H1 (cell line): ENCODE data around the gene PRKAB2. TPM values are rescaled to one million over a fixed set of nuclear protein-coding genes. Genes with fewer than 3 reads are reported as not detected.

Experiments used
- CTCF ChIA-PET: fragments of 300-600 bp; sonication (Branson Sonifier 250); formaldehyde crosslinking; loops from one replicate; lab custom pipeline; 2021; ENCODE audit not compliant: partially characterized antibody; lab: Charles Lee
- POLR2A ChIA-PET: fragments of 300-600 bp; sonication (Branson Sonifier 250); formaldehyde crosslinking; loops from one replicate; lab custom pipeline; 2021; ENCODE audit warnings: inconsistent platforms; ENCODE audit not compliant: partially characterized antibody; lab: Charles Lee
- DNase-seq, 2 experiments: peaks; one replicate each; pipeline versions ENCODE4 v3.0.0 to v3.0.0-alpha.2; 2010 to 2022; ENCODE audit warnings: low spot score in 2 of 2, low read depth in 1 of 2, mixed read lengths in 1 of 2
- FAIRE-seq: peaks from 2 replicates; lab custom pipeline; 2011; peaks lifted over from hg19 to GRCh38; lab: Jason Lieb, UNC
- H2AFZ ChIP-seq: 2 replicates; pipeline ENCODE4 v1.8.1; 2012; ENCODE audit warnings: low read length, inconsistent platforms
- H2AK5ac ChIP-seq: 2 replicates; pipeline ENCODE4 v1.6.1; 2013; ENCODE audit warnings: low read depth, low read length
- H2BK120ac ChIP-seq: replicated peaks from 2 replicates; pipeline ENCODE3; 2013; ENCODE audit warnings: low read depth, low read length, inconsistent platforms
- H2BK12ac ChIP-seq: 2 replicates; pipeline ENCODE4 v1.6.1; 2013; ENCODE audit warnings: low read depth, low read length
- H2BK15ac ChIP-seq: 2 replicates; pipeline ENCODE4 v1.6.1; 2013; ENCODE audit warnings: low read length
- H2BK20ac ChIP-seq: 2 replicates; pipeline ENCODE4 v1.6.1; 2013; ENCODE audit warnings: low read length
- H2BK5ac ChIP-seq: 2 replicates; pipeline ENCODE4 v1.6.1; 2013; ENCODE audit warnings: low read depth, low read length
- H3K14ac ChIP-seq: 2 replicates; pipeline ENCODE4 v1.6.1; 2013; ENCODE audit warnings: inconsistent platforms; ENCODE audit not compliant: insufficient read length
- H3K18ac ChIP-seq: 2 replicates; pipeline ENCODE4 v1.6.1; 2013; ENCODE audit warnings: low read length; ENCODE audit errors: extremely low read depth
- H3K23ac ChIP-seq: 2 replicates; pipeline ENCODE4 v1.6.1; 2013; ENCODE audit warnings: inconsistent platforms; ENCODE audit not compliant: insufficient read length
- H3K23me2 ChIP-seq: 2 replicates; pipeline ENCODE4 v1.6.1; 2013; ENCODE audit warnings: low read depth, low read length
- H3K27ac ChIP-seq: 2 replicates; pipeline ENCODE4 v1.6.1; 2011; ENCODE audit warnings: low read depth, low read length, inconsistent platforms
- H3K27me3 ChIP-seq, 4 experiments: replicated peaks in 1 of 4; 1 replicate in 1 of 4; 2 replicates in 3 of 4; pipeline versions ENCODE4 v1.6.1 to v1.8.1; 2011 to 2013; ENCODE audit warnings: low read length in 3 of 4, mild to moderate bottlenecking in 3 of 4, inconsistent platforms in 2 of 4, mixed read lengths in 2 of 4, moderate library complexity in 1 of 4; ENCODE audit not compliant: control insufficient read depth in 3 of 4, insufficient read depth in 3 of 4; ENCODE audit errors: extremely low read depth in 1 of 4
- H3K36me3 ChIP-seq, 4 experiments: 2 replicates each; pipeline versions ENCODE4 v1.6.1 to v1.8.1; 2011 to 2013; ENCODE audit warnings: mild to moderate bottlenecking in 4 of 4, low read length in 3 of 4, moderate library complexity in 2 of 4, control low read depth in 1 of 4, inconsistent platforms in 1 of 4; ENCODE audit not compliant: insufficient read depth in 4 of 4, control insufficient read depth in 2 of 4
- H3K4ac ChIP-seq: replicated peaks from 2 replicates; pipeline ENCODE3; 2013; ENCODE audit warnings: low read length, low read depth, mixed read lengths, inconsistent platforms; ENCODE audit not compliant: insufficient read length
- H3K4me1 ChIP-seq, 4 experiments: replicated peaks in 1 of 4; 1 replicate in 1 of 4; 2 replicates in 3 of 4; pipeline versions ENCODE4 v1.6.1 to v1.8.1; 2011 to 2013; ENCODE audit warnings: low read length in 3 of 4, inconsistent platforms in 2 of 4, mixed read lengths in 1 of 4; ENCODE audit not compliant: insufficient read depth in 4 of 4, control insufficient read depth in 3 of 4
- H3K4me2 ChIP-seq, 2 experiments: 2 replicates each; pipeline versions ENCODE4 v1.6.1 to v1.8.1; 2011 to 2013; ENCODE audit warnings: low read depth in 2 of 2, low read length in 2 of 2, control low read depth in 1 of 2, inconsistent platforms in 1 of 2, mild to moderate bottlenecking in 1 of 2; ENCODE audit not compliant: insufficient read depth in 1 of 2
- H3K4me3 ChIP-seq, 4 experiments: fragments of 200-600, 300-600 bp in 1 of 4; sonication (generic), shearing (Covaris generic), sonication (Bioruptor Twin) in 1 of 4; 2 replicates each; pipeline versions ENCODE4 v1.5.1 to v1.8.1; 2011 to 2016; ENCODE audit warnings: low read length in 4 of 4, low read depth in 3 of 4, control low read depth in 2 of 4, inconsistent platforms in 2 of 4, mild to moderate bottlenecking in 2 of 4, mixed read lengths in 1 of 4, moderate library complexity in 1 of 4; ENCODE audit not compliant: insufficient read depth in 2 of 4; ENCODE audit errors: extremely low read depth in 1 of 4
- H3K56ac ChIP-seq: replicated peaks from 2 replicates; pipeline ENCODE3; 2013; ENCODE audit warnings: low read depth, mild to moderate bottlenecking, mixed read lengths, low read length, inconsistent platforms; ENCODE audit not compliant: insufficient read length
- H3K79me1 ChIP-seq: 2 replicates; pipeline ENCODE4 v1.6.1; 2013; ENCODE audit warnings: low read depth, low read length, control low read depth
- H3K79me2 ChIP-seq, 2 experiments: 2 replicates each; pipeline versions ENCODE4 v1.6.1 to v1.8.1; 2012 to 2013; ENCODE audit warnings: low read length in 2 of 2, mild to moderate bottlenecking in 2 of 2, inconsistent platforms in 1 of 2; ENCODE audit not compliant: insufficient read depth in 2 of 2, control insufficient read depth in 1 of 2
- H3K9ac ChIP-seq, 4 experiments: replicated peaks in 1 of 4; 1 replicate in 1 of 4; 2 replicates in 3 of 4; pipeline versions ENCODE4 v1.6.1 to v1.8.1; 2011 to 2013; ENCODE audit warnings: low read depth in 3 of 4, low read length in 3 of 4, control low read depth in 2 of 4, mild to moderate bottlenecking in 2 of 4, moderate library complexity in 2 of 4, inconsistent platforms in 1 of 4; ENCODE audit errors: extremely low read depth in 1 of 4
- H3K9me3 ChIP-seq, 2 experiments: 2 replicates each; pipeline versions ENCODE4 v1.6.1 to v1.8.1; 2012 to 2013; ENCODE audit warnings: mild to moderate bottlenecking in 2 of 2, moderate library complexity in 2 of 2, control low read depth in 1 of 2, inconsistent platforms in 1 of 2, low read depth in 1 of 2, low read length in 1 of 2, mixed read lengths in 1 of 2; ENCODE audit not compliant: insufficient read depth in 2 of 2
- H4K20me1 ChIP-seq, 2 experiments: replicated peaks in 1 of 2; 2 replicates each; pipeline versions ENCODE3 to v1.8.1; 2011 to 2013; ENCODE audit warnings: inconsistent platforms in 2 of 2, low read length in 2 of 2, mild to moderate bottlenecking in 1 of 2; ENCODE audit not compliant: insufficient read depth in 2 of 2, control insufficient read depth in 1 of 2
- H4K5ac ChIP-seq: 2 replicates; pipeline ENCODE4 v1.6.1; 2013; ENCODE audit warnings: low read length, low read depth, mixed read lengths, inconsistent platforms; ENCODE audit not compliant: insufficient read length
- H4K8ac ChIP-seq: 2 replicates; pipeline ENCODE4 v1.8.0; 2013; ENCODE audit warnings: mild to moderate bottlenecking, moderate library complexity, low read length, inconsistent platforms; ENCODE audit not compliant: insufficient read depth; ENCODE audit errors: extremely low read depth
- H4K91ac ChIP-seq: replicated peaks from 2 replicates; pipeline ENCODE3; 2013; ENCODE audit warnings: low read length, mixed read lengths, inconsistent platforms; ENCODE audit not compliant: insufficient read length
- CBX8 ChIP-seq: fragments of 300-800, 300-1000 bp; sonication (generic); IDR thresholded peaks from 2 replicates; pipeline ENCODE4 v1.7.1; 2016; ENCODE audit warnings: low read depth, low read length, borderline replicate concordance
- CHD2 ChIP-seq: IDR thresholded peaks from 2 replicates; pipeline ENCODE4 v1.6.1; 2012; ENCODE audit warnings: low read length, improper control_type of control experiment
- RFX5 ChIP-seq: IDR thresholded peaks from 2 replicates; pipeline ENCODE4 v1.6.1; 2011; ENCODE audit warnings: low read depth, low read length, improper control_type of control experiment, borderline replicate concordance
- RNF2 ChIP-seq: fragments of 200-900, 300-1000 bp; sonication (generic); IDR thresholded peaks from 2 replicates; pipeline ENCODE4 v1.7.1; 2016; ENCODE audit warnings: borderline replicate concordance, low read depth, mild to moderate bottlenecking, antibody characterized with exemption, low read length; ENCODE audit not compliant: poor library complexity, severe bottlenecking; ENCODE audit errors: missing control alignments
- SIN3A ChIP-seq, 2 experiments: IDR thresholded peaks in 1 of 2; conservative IDR thresholded peaks in 1 of 2; 2 replicates each; pipeline ENCODE4 v1.6.1; 2011 to 2012; ENCODE audit warnings: low read length in 2 of 2, improper control_type of control experiment in 1 of 2, low read depth in 1 of 2, mild to moderate bottlenecking in 1 of 2
- TCF12 ChIP-seq: IDR thresholded peaks from 2 replicates; pipeline ENCODE4 v1.6.1; 2011; ENCODE audit warnings: low read depth, mild to moderate bottlenecking, low read length
- USF2 ChIP-seq: IDR thresholded peaks from 2 replicates; pipeline ENCODE4 v1.6.1; 2011; ENCODE audit warnings: low read length, improper control_type of control experiment
- WGBS, 2 experiments: shearing (Covaris generic) in 1 of 2; methylation state at CpG; one replicate each; pipeline versions ENCODE4 v1.1.6 to v1.1.7; 2013 to 2015; ENCODE audit warnings: low lambda C conversion rate in 2 of 2, mixed read lengths in 2 of 2, inconsistent platforms in 1 of 2, low coverage in 1 of 2, missing lambda C conversion rate in 1 of 2; ENCODE audit not compliant: insufficient replicate concordance in 2 of 2, insufficient coverage in 1 of 2, insufficient read length in 1 of 2; ENCODE audit errors: extremely low coverage in 1 of 2, missing lambda C conversion rate in 1 of 2; 5-methylcytosine and 5-hydroxymethylcytosine counted together
- polyA plus RNA-seq, 7 experiments: library from polyadenylated mRNA; depleted of rRNA in 3 of 7; stranded (reverse) in 5 of 7; unstranded in 2 of 7; fragments of >200 nt in 5 of 7; fragments of 200-250 nt in 2 of 7; gene quantifications; 1 replicate in 5 of 7; 2 replicates in 1 of 7; 4 replicates in 1 of 7; pipeline versions ENCODE4 v1.2.1 to v1.2.3, GENCODE V29; 2011 to 2013; ENCODE audit warnings: missing spikeins in 2 of 7, mixed read lengths in 2 of 7
- total RNA-seq: library from RNA; stranded (reverse); fragmentation: NEBNext Ultra II Directional; extraction: Animal tissue kit (Norgen Biotek cat#: 25700); gene quantifications from 2 replicates; pipeline ENCODE4 v1.2.1, GENCODE V29; 2021

PRKAB2 gene
- total and polyA plus RNA-seq, 2 of the 8 experiments (the other 6 are each of a cell fraction or from before 2014, with no cell fraction given): 15.0 to 18.9 TPM

GRCh38 chr1:147202576-147202975, 30.3 kb upstream of the PRKAB2 start:
- POLR2A ChIA-PET: interaction anchor here (2.1 kb wide), 1 partner anchor 29 kb away, joined by 6 read pairs; no protein-coding TSS in a partner anchor
- Histone ChIP-seq H3K14ac (no peak overlapping the region), H2BK20ac (no peak overlapping the region), H4K5ac (no peak overlapping the region), H3K4me3 (no peak overlapping the region), H4K20me1 (no peaks in the 10 kb centered on the region), H3K56ac (no peak overlapping the region), H3K18ac (no peak overlapping the region), H3K36me3 (no peaks in the 10 kb centered on the region), H3K79me1 (no peaks in the 10 kb centered on the region), H3K9ac (no peak overlapping the region), H3K9me3 (no peaks in the 10 kb centered on the region), H2BK120ac (no peak overlapping the region), H3K79me2 (no peaks in the 10 kb centered on the region), H2BK5ac (no peak overlapping the region), H2BK15ac (no peak overlapping the region), H3K23ac (no peak overlapping the region), H2BK12ac (no peak overlapping the region), H3K4ac (no peak overlapping the region), H3K27me3 (no peaks in the 10 kb centered on the region), H4K8ac (no peak overlapping the region), H3K4me1 (no peaks in the 10 kb centered on the region), H2AK5ac (no peak overlapping the region), H3K4me2 (no peak overlapping the region), H3K23me2 (no peaks in the 10 kb centered on the region), H4K91ac (no peak overlapping the region), H2AFZ (no peak overlapping the region), H3K27ac (no peak overlapping the region)
- WGBS, 2 experiments: 81% methylated on average over 2 of the region's 2 CpGs; no CpG with 5 or more reads in 1 of the 2 experiments
- CTCF ChIA-PET: no interaction called here
- no peak for TF ChIP-seq RNF2
- no peak for TF ChIP-seq CBX8
- TF ChIP-seq USF2: no peak
- no peak for TF ChIP-seq RFX5
- no peak for TF ChIP-seq SIN3A (conservative IDR thresholded peaks at IDR 0.05 in 1 of 2, IDR thresholded peaks at IDR 0.05 in 1 of 2; ENCODE audit: low read depth in 1 of 2, low read length in 2 of 2)
- no peak for TF ChIP-seq CHD2
- TF ChIP-seq TCF12: no peak
- DNase-seq (no peak), FAIRE-seq (no peak)
